Tibial nerve (tissue), 4 donors: ENCODE results near the gene LRRC70. TPM values are rescaled to one million over a fixed set of nuclear protein-coding genes. Genes with fewer than 3 reads are reported as not detected.

Experiments
- DNase-seq, 2 donors: peaks; one replicate each; pipeline ENCODE4 v3.0.0-alpha.2; 2019; ENCODE audit warnings: low spot score in 2 of 2
- H3K27ac ChIP-seq, 4 donors: fragments of 200-600 bp; sonication (generic) in 3 of 4; one replicate each; pipeline ENCODE4 v1.5.1; 2017 to 2019; ENCODE audit warnings: mild to moderate bottlenecking in 1 of 4
- H3K27me3 ChIP-seq, 2 donors: fragments of 200-600 bp; sonication (generic) in 1 of 2; one replicate each; pipeline versions ENCODE4 v1.5.1 to v1.6.0; 2017 to 2019
- H3K36me3 ChIP-seq, 3 donors: fragments of 200-600 bp; sonication (generic); one replicate each; pipeline ENCODE4 v1.5.1; 2018 to 2019
- H3K4me1 ChIP-seq, 4 donors: fragments of 200-600 bp; sonication (generic) in 3 of 4; one replicate each; pipeline ENCODE4 v1.5.1; 2017 to 2019
- H3K4me3 ChIP-seq, 4 donors: fragments of 200-600 bp; sonication (generic) in 3 of 4; one replicate each; pipeline ENCODE4 v1.5.1; 2017 to 2019; ENCODE audit warnings: mild to moderate bottlenecking in 1 of 4, moderate library complexity in 1 of 4
- H3K9me3 ChIP-seq, 4 donors: fragments of 200-600 bp; sonication (generic) in 3 of 4; one replicate each; pipeline ENCODE4 v1.5.1; 2017 to 2019
- EP300 ChIP-seq, 2 donors: sonication (generic); formaldehyde crosslinking; IDR thresholded peaks; one replicate each; pipeline ENCODE4 v1.6.1; 2017; ENCODE audit warnings: antibody characterized with exemption in 2 of 2, mild to moderate bottlenecking in 1 of 2
- POLR2A ChIP-seq, 2 donors: fragments of 450-650 bp; IDR thresholded peaks; one replicate each; pipeline ENCODE4 v1.6.1; 2017; ENCODE audit warnings: antibody characterized with exemption in 2 of 2, mild to moderate bottlenecking in 2 of 2, moderate library complexity in 2 of 2
- WGBS, 2 donors: methylation state at CpG; one replicate each; pipeline ENCODE4 v1.1.5; 2018; 5-methylcytosine and 5-hydroxymethylcytosine counted together
- total RNA-seq, 4 donors: library from RNA; depleted of rRNA; stranded (reverse); fragments of >200 nt; gene quantifications; one replicate each; pipeline ENCODE4 v1.1.0, GENCODE V29; 2016
- TF ChIP-seq, protein P1 (sequence below), 5 experiments: fragments of 200-600 bp in 3 of 5; fragments of 450-650 bp in 2 of 5; sonication (generic) in 3 of 5; IDR thresholded peaks; one replicate each; pipeline ENCODE4 v1.5.1; 2016 to 2019; ENCODE audit warnings: antibody characterized with exemption in 5 of 5, mild to moderate bottlenecking in 3 of 5, moderate library complexity in 2 of 5

LRRC70 gene
- total RNA-seq, 4 donors from 2014 or later = 4.6 to 7.5 (median 5.7) TPM

DNA sequence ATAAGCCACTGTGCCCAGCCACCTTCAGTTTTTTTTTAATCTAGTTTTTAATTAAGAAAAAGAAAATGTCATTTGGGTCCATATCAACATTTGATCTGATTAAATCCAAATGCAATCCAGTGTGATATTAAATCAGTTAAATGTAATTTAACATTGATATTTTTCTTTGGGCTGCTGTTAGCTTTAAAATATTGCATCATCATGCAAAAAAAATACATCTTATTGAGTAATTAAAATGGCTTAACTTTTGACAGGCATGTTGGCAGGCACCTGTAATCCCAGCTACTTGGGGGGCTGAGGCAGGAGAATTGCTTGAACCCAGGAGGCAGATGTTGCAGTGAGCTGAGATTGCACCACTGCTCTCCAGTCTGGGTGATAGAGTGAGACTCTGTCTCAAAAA is 22.7 kb upstream of the LRRC70 start:
- Histone ChIP-seq H3K36me3 (peaks cover 0 to 47% (median 0%) of the 10 kb centered on the region in 3 donors), H3K27me3 (no peaks in the 10 kb centered on the region), H3K4me3 (no peak overlapping the region), H3K9me3 (no peaks in the 10 kb centered on the region), H3K4me1 (no peaks in the 10 kb centered on the region), H3K27ac (no peak overlapping the region)
- DNase-seq = no peak
- no peak for TF ChIP-seq POLR2A (IDR thresholded peaks at IDR 0.05)
- TF ChIP-seq, protein P1, sequence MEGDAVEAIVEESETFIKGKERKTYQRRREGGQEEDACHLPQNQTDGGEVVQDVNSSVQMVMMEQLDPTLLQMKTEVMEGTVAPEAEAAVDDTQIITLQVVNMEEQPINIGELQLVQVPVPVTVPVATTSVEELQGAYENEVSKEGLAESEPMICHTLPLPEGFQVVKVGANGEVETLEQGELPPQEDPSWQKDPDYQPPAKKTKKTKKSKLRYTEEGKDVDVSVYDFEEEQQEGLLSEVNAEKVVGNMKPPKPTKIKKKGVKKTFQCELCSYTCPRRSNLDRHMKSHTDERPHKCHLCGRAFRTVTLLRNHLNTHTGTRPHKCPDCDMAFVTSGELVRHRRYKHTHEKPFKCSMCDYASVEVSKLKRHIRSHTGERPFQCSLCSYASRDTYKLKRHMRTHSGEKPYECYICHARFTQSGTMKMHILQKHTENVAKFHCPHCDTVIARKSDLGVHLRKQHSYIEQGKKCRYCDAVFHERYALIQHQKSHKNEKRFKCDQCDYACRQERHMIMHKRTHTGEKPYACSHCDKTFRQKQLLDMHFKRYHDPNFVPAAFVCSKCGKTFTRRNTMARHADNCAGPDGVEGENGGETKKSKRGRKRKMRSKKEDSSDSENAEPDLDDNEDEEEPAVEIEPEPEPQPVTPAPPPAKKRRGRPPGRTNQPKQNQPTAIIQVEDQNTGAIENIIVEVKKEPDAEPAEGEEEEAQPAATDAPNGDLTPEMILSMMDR (IDR thresholded peaks at IDR 0.05) = no peak

DNA sequence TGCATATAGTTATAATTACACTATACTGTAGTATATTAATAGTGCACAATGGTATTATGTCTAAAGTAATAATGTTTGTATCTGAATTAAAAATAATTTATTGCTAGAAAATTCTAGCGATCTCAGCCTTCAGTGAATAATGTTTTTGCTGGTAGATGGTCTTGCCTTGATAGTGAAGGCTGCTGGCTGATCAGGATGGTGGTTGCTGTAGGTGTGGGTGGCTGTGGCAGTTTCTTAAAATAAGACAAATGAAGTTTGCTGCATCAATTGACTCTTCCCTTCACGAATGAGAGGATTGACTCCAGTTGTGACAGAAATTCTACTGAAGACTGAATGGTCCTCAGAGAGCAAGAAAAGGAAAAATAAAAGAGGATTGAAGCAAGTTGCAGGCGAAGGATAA is 19.7 kb upstream of the LRRC70 start:
- no peak for DNase-seq
- no peak overlapping the region for H3K4me3 ChIP-seq
- 86 to 97% methylated on average over 3 of the region's 3 CpGs for WGBS, 2 donors
- H3K4me1 ChIP-seq = no peaks in the 10 kb centered on the region
- H3K27me3 ChIP-seq = no peaks in the 10 kb centered on the region
- H3K36me3 ChIP-seq = peaks cover 0 to 55% (median 0%) of the 10 kb centered on the region in 3 donors
- H3K9me3 ChIP-seq = no peaks in the 10 kb centered on the region
- H3K27ac ChIP-seq = no peak overlapping the region
- TF ChIP-seq POLR2A (IDR thresholded peaks at IDR 0.05) = no peak
- TF ChIP-seq EP300 (IDR thresholded peaks at IDR 0.05) = no peak
- TF ChIP-seq, protein P1 (IDR thresholded peaks at IDR 0.05) = no peak

GRCh38 chr5:62560786-62561185 is 17.8 kb upstream of the LRRC70 start:
- H3K27me3 ChIP-seq = no peaks in the 10 kb centered on the region
- no peak overlapping the region for H3K4me3 ChIP-seq
- H3K27ac ChIP-seq = no peak overlapping the region
- TF ChIP-seq, protein P1 (IDR thresholded peaks at IDR 0.05) = no peak
- TF ChIP-seq EP300 (IDR thresholded peaks at IDR 0.05) = no peak
- TF ChIP-seq POLR2A (IDR thresholded peaks at IDR 0.05) = no peak
- H3K4me1 ChIP-seq = no peaks in the 10 kb centered on the region
- peaks cover 0 to 4% (median 0%) of the 10 kb centered on the region in 4 donors for H3K9me3 ChIP-seq
- no peak for DNase-seq
- 97 to 100% methylated on average over 1 of the region's 1 CpG for WGBS, 2 donors
- peaks cover 0 to 53% (median 0%) of the 10 kb centered on the region in 3 donors for H3K36me3 ChIP-seq

GRCh38 chr5:62561896-62562295 is 16.7 kb upstream of the LRRC70 start:
- Histone ChIP-seq H3K36me3 (peaks cover 0 to 64% (median 0%) of the 10 kb centered on the region in 3 donors), H3K27ac (no peak overlapping the region), H3K4me3 (no peak overlapping the region), H3K4me1 (no peaks in the 10 kb centered on the region), H3K27me3 (no peaks in the 10 kb centered on the region), H3K9me3 (peaks cover 0 to 12% (median under 1%) of the 10 kb centered on the region in 4 donors)
- TF ChIP-seq POLR2A (IDR thresholded peaks at IDR 0.05) (no peak), EP300 (IDR thresholded peaks at IDR 0.05) (no peak)
- TF ChIP-seq, protein P1 (IDR thresholded peaks at IDR 0.05) = no peak
- DNase-seq = no peak
- WGBS, 2 donors = 92 to 95% methylated on average over 1 of the region's 1 CpG

DNA sequence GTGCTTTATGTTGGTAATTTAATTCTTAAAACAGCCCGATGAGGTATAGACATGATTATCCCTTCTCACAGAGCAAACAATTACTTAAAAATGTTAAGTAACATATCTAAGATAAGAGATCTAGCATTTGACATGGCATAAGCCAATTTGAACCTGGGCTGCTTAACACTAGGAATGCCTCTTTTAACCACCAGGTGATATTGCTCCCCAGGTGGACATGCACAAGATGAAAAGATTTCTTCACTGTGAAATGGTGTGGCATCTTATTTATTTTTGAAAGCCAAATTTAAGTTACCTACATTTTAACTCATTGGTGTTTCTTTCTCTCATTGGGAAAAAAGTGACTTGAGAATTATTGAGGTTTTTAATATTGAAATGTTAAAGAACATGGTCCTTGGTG is 15.8 kb upstream of the LRRC70 start:
- no peaks in the 10 kb centered on the region for H3K4me1 ChIP-seq
- H3K27ac ChIP-seq = no peak overlapping the region
- H3K4me3 ChIP-seq = no peak overlapping the region
- DNase-seq = no peak
- peaks cover 0 to 72% (median 0%) of the 10 kb centered on the region in 3 donors for H3K36me3 ChIP-seq
- TF ChIP-seq, protein P1 (IDR thresholded peaks at IDR 0.05) = no peak
- TF ChIP-seq EP300 (IDR thresholded peaks at IDR 0.05) (no peak), POLR2A (IDR thresholded peaks at IDR 0.05) (no peak)
- 85 to 97% methylated on average over 1 of the region's 1 CpG for WGBS, 2 donors
- no peaks in the 10 kb centered on the region for H3K27me3 ChIP-seq
- peaks cover 0 to 21% (median 3%) of the 10 kb centered on the region in 4 donors for H3K9me3 ChIP-seq
